ENCODE data around the gene RERE.

DNA sequence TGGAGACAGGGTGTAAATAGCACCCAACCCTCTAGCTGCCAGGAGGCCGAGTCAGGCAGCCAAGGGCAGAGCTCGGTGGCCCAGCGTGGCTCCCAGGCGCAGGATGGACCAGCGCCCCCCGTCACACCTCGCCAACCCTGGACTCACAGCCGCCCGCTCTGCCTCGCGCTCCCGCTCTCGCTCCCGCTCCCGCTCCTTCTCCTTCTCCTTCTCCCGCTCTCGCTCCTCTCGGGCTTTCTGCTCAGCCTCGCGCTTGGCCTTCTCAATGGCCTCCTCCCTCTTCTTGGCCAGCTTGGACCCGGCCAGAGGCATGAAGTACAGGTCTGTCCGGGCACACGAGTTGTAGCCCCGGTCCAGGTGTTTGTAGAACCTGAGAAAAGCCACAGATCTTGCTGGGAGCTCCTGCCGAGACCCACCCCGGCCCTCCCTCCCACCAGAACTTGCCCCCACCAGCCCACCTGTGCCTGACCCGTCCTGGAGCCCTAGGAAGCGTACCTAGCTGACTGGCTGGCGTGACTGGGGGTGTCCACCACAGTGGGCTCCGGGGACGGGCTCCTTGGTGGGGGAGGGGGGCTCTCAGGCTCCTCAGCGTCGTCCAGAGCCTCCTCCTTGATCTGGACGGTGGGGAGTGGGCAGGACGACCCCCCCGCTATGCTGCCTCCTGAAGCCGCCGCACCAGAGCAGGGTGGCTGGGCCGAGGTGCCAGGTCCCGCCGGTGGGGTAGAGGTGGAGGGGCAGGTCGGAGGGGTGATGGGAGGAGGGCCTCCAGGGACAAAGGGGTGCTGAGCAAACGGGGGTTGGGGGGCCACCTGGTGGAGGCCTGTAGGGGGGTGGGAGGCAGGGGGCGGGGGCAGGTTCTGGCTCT is 457.6 kb downstream of the RERE start:
- TF ChIP-seq, protein P1, sequence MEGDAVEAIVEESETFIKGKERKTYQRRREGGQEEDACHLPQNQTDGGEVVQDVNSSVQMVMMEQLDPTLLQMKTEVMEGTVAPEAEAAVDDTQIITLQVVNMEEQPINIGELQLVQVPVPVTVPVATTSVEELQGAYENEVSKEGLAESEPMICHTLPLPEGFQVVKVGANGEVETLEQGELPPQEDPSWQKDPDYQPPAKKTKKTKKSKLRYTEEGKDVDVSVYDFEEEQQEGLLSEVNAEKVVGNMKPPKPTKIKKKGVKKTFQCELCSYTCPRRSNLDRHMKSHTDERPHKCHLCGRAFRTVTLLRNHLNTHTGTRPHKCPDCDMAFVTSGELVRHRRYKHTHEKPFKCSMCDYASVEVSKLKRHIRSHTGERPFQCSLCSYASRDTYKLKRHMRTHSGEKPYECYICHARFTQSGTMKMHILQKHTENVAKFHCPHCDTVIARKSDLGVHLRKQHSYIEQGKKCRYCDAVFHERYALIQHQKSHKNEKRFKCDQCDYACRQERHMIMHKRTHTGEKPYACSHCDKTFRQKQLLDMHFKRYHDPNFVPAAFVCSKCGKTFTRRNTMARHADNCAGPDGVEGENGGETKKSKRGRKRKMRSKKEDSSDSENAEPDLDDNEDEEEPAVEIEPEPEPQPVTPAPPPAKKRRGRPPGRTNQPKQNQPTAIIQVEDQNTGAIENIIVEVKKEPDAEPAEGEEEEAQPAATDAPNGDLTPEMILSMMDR (IDR thresholded peaks at IDR 0.05), result no peak
- TF ChIP-seq POLR2A (IDR thresholded peaks at IDR 0.05), result no peak

Data from uterus (tissue), 2 donors.